Heart left ventricle (tissue), 13 donors: ENCODE results near the gene SH2D7.

ENCODE experiments used
- CTCF ChIP-seq, 12 donors: fragments of 200-600 bp; sonication (generic) in 4 of 12; IDR thresholded peaks; one replicate each; pipeline versions ENCODE4 v1.5.0 to v1.8.0; 2018 to 2022; ENCODE audit warnings: antibody characterized with exemption in 12 of 12, mild to moderate bottlenecking in 5 of 12
- POLR2A ChIP-seq, 2 donors: fragments of 450-650 bp; IDR thresholded peaks; one replicate each; pipeline ENCODE4 v1.6.1; 2017; ENCODE audit warnings: antibody characterized with exemption in 2 of 2, mild to moderate bottlenecking in 2 of 2, moderate library complexity in 2 of 2
- donor health status: ischemic (EF 13 %, LVEDD 7.1; RV severe dilation, severe dysfunction).
- donor health status: DM: no; HTN: yes; CAD: no.
- donor health status: DM: no; HTN: no; CAD: no.
- donor health status: ischemic (EF 25% LVEDD 6.9; RV normal size, moderate dysfunction).
- donor health status: ischemic (EF 25% LVEDD 5.7; RV mildly dilated, moderate dysfunction).
- donor health status: ischemic (EF 35%, LVEDD 5.7; RV mildly dilated, moderate dysfunction).
- donor health status: nonischemic (EF 11% LVEDD 7.7; RV severe dilation, severe dysfunction).
- donor health status: DM: yes; HTN: yes; CAD: no.
- donor health status: PGD.
- donor health status: ischemic (EF 29% LVEDD 5.4; RV normal size, mild dysfunction).
- donor health status: nonischemic (EF 23%, LVEDD 6.1; RV moderate dilation, normal function).

- TF ChIP-seq CTCF (IDR thresholded peaks at IDR 0.05), result no peak
- TF ChIP-seq POLR2A (IDR thresholded peaks at IDR 0.05), result no peak
Measured at GRCh38 chr15:78084449-78084750, 8.0 kb upstream of the SH2D7 start.
